K562 (cell line): ENCODE measurements around the gene MACF1. TPM values are rescaled to one million over a fixed set of nuclear protein-coding genes. Genes with fewer than 3 reads are reported as not detected.

Experiments used
- ARID1B ChIP-seq: fragments of 450-650 bp; IDR thresholded peaks from 2 replicates; pipeline ENCODE4 v1.6.1; 2016; ENCODE audit warnings: antibody characterized with exemption, mild to moderate bottlenecking, inconsistent platforms
- BHLHE40 ChIP-seq: IDR thresholded peaks from 2 replicates; pipeline ENCODE4 v1.6.1; 2011; ENCODE audit warnings: low read length, improper control_type of control experiment
- BRCA1 ChIP-seq, 2 experiments: fragments of 450-650 bp in 1 of 2; sonication (generic) in 1 of 2; formaldehyde crosslinking in 1 of 2; IDR thresholded peaks; 2 replicates each; pipeline versions ENCODE4 v1.5.0 to v1.6.1; 2017 to 2020; ENCODE audit warnings: mild to moderate bottlenecking in 1 of 2, missing genetic modification reagents in 1 of 2
- CTBP1 ChIP-seq: fragments of 450-650 bp; IDR thresholded peaks from 2 replicates; pipeline ENCODE4 v1.6.1; 2016; ENCODE audit warnings: borderline replicate concordance
- ELF1 ChIP-seq: fragments of 200-800 bp; sonication (Bioruptor generic); IDR thresholded peaks from 2 replicates; pipeline ENCODE4 v1.6.1; 2016; ENCODE audit warnings: missing genetic modification characterization, missing compliant biosample characterization
- ELF2 ChIP-seq: fragments of 250-450 bp; sonication (Bioruptor Pico); IDR thresholded peaks from 2 replicates; pipeline ENCODE4 v1.5.0; 2021; ENCODE audit warnings: mild to moderate bottlenecking
- GABPA ChIP-seq: fragments of 200-800 bp; sonication (Bioruptor generic); conservative IDR thresholded peaks from 2 replicates; pipeline ENCODE4 v1.6.1; 2016; ENCODE audit warnings: low read depth, missing genetic modification characterization, missing compliant biosample characterization
- GTF2F1 ChIP-seq: IDR thresholded peaks from 2 replicates; pipeline ENCODE4 v1.6.1; 2011; ENCODE audit warnings: low read depth, low read length, improper control_type of control experiment
- HBP1 ChIP-seq: fragments of 450-650 bp; formaldehyde crosslinking; IDR thresholded peaks from 2 replicates; pipeline ENCODE4 v1.4.0; 2022; ENCODE audit warnings: missing genetic modification characterization
- HDAC2 ChIP-seq: fragments of 450-650 bp; IDR thresholded peaks from 2 replicates; pipeline ENCODE4 v1.6.1; 2016; ENCODE audit warnings: mild to moderate bottlenecking
- HDAC8 ChIP-seq: fragments of 450-650 bp; IDR thresholded peaks from 2 replicates; pipeline ENCODE4 v1.6.1; 2016; ENCODE audit warnings: mild to moderate bottlenecking, missing genetic modification characterization, moderate library complexity, missing compliant biosample characterization
- HEY1 ChIP-seq: fragments of 250-450 bp; sonication (Bioruptor Pico); IDR thresholded peaks from 2 replicates; pipeline ENCODE4 v1.5.0; 2020; ENCODE audit warnings: mild to moderate bottlenecking, moderate library complexity, borderline replicate concordance
- HINFP ChIP-seq: fragments of 450-650 bp; conservative IDR thresholded peaks from 2 replicates; pipeline ENCODE4 v1.6.1; 2016; ENCODE audit warnings: missing genetic modification characterization, low read depth, mild to moderate bottlenecking, control low read depth, missing compliant biosample characterization
- L3MBTL2 ChIP-seq: fragments of 450-650 bp; IDR thresholded peaks from 2 replicates; pipeline ENCODE4 v1.6.1; 2016; ENCODE audit warnings: mild to moderate bottlenecking, moderate library complexity
- MCM7 ChIP-seq, 2 experiments: fragments of 450-650 bp; IDR thresholded peaks; 2 replicates each; pipeline ENCODE4 v1.6.1; 2016 to 2018
- NCOA1 ChIP-seq: fragments of 450-650 bp; IDR thresholded peaks from 2 replicates; pipeline ENCODE4 v1.6.1; 2016; ENCODE audit warnings: low read depth
- NR2C2 ChIP-seq, 2 experiments: fragments of 200-800 bp in 1 of 2; sonication (Bioruptor generic) in 1 of 2; sonication (generic) in 1 of 2; formaldehyde crosslinking in 1 of 2; IDR thresholded peaks; 2 replicates each; pipeline versions ENCODE4 v1.6.1 to v1.8.0; 2016 to 2022; ENCODE audit warnings: mild to moderate bottlenecking in 1 of 2, missing compliant biosample characterization in 1 of 2, missing genetic modification characterization in 1 of 2, missing genetic modification reagents in 1 of 2
- TAF7 ChIP-seq: fragments of 450-650 bp; IDR thresholded peaks from 2 replicates; pipeline ENCODE4 v1.6.1; 2016; ENCODE audit warnings: missing genetic modification characterization, missing compliant biosample characterization
- ZBTB43 ChIP-seq: sonication (generic); formaldehyde crosslinking; IDR thresholded peaks from 2 replicates; pipeline ENCODE4 v1.8.0; 2023; ENCODE audit warnings: mild to moderate bottlenecking, missing genetic modification reagents
- ZNF253 ChIP-seq: fragments of 250-450 bp; sonication (Bioruptor Pico); conservative IDR thresholded peaks from 2 replicates; pipeline ENCODE4 v1.6.1; 2021; ENCODE audit warnings: mild to moderate bottlenecking
- ZNF316 ChIP-seq: fragments of 450-650 bp; IDR thresholded peaks from 2 replicates; pipeline ENCODE4 v1.6.1; 2016
- ZNF398 ChIP-seq: fragments of 250-450 bp; sonication (Bioruptor Pico); IDR thresholded peaks from 2 replicates; pipeline ENCODE4 v1.8.0; 2021; ENCODE audit warnings: moderate library complexity, mild to moderate bottlenecking, inconsistent platforms
- polyA plus RNA-seq, 8 experiments: library from polyadenylated mRNA; depleted of rRNA in 4 of 8; stranded (reverse) in 5 of 8; unstranded in 3 of 8; fragments of >200 nt; fragmentation: Nextera tagmentation in 2 of 8; fragmentation: Illumina TruSeq in 1 of 8; extraction: Ambion mirVana in 2 of 8; extraction: Trizol in 1 of 8; gene quantifications; 2 replicates each; pipeline versions ENCODE4 v1.2.1 to v1.2.3, GENCODE V29; 2011 to 2014; ENCODE audit warnings: inconsistent platforms in 1 of 8, missing spikeins in 1 of 8
- total RNA-seq, 7 experiments: library from RNA; depleted of rRNA in 6 of 7; stranded (reverse); fragments of >200 nt in 6 of 7; fragmentation: Illumina TruSeq in 2 of 7; extraction: Trizol in 2 of 7; gene quantifications; 2 replicates each; pipeline versions ENCODE4 v1.2.1 to v1.2.3, GENCODE V29; 2011 to 2021; ENCODE audit warnings: low replicate concordance in 1 of 7

MACF1 gene
- total and polyA plus RNA-seq, 9 of the 15 experiments (the other 6 are each of a cell fraction or from before 2014, with no cell fraction given), result 13.2 to 232 (median 112) TPM

- no peak for TF ChIP-seq ZBTB43
- TF ChIP-seq TAF7, result no peak
- TF ChIP-seq HEY1 (CRISPR knock-in tag), result no peak
- 0 out of 2 replicates have a peak, but pooled peaks have one; percentile 16 for TF ChIP-seq HDAC2
- TF ChIP-seq L3MBTL2, result peak; percentile 44; the same call in 1 of the 2 replicates
- TF ChIP-seq GTF2F1, result no peak
- TF ChIP-seq NR2C2 (CRISPR knock-in tag; IDR thresholded peaks at IDR 0.05), result no peak
- TF ChIP-seq NR2C2 (tag; IDR thresholded peaks at IDR 0.05), result peak; percentile 63
- no peak for TF ChIP-seq HDAC8
- no peak for TF ChIP-seq ARID1B
- TF ChIP-seq CTBP1, result peak; percentile 23; the same call in 1 of the 2 replicates
- TF ChIP-seq BHLHE40, result no peak
- TF ChIP-seq ELF2, result 0 out of 2 replicates have a peak, but pooled peaks have one; percentile 32
- 0 out of 2 replicates have a peak, but pooled peaks have one; percentile 17 for TF ChIP-seq ELF1 (tag)
- TF ChIP-seq ZNF253 (CRISPR knock-in tag), result no peak
- TF ChIP-seq ZNF316, result no peak
- no peak for TF ChIP-seq HINFP (tag)
- TF ChIP-seq HBP1 (CRISPR knock-in tag), result no peak
- TF ChIP-seq BRCA1 (IDR thresholded peaks at IDR 0.05), result no peak
- no peak for TF ChIP-seq BRCA1 (CRISPR knock-in tag; IDR thresholded peaks at IDR 0.05)
- TF ChIP-seq NCOA1, result no peak
- TF ChIP-seq ZNF398, result no peak
- TF ChIP-seq GABPA, result no peak
- no peak for TF ChIP-seq MCM7 (IDR thresholded peaks at IDR 0.05)
Observed at GRCh38 chr1:39214998-39215873, 10.7 kb downstream of the MACF1 start (continued).
